GM10248 (cell line): Measurements from ENCODE around the gene AOPEP.
"Not testable (repeated sequence)": the region's sequence is repeated elsewhere in the genome, so short reads cannot be mapped to it uniquely, and the experiment has no call there.

Experiments
- CTCF ChIA-PET: fragments of 300-600 bp; sonication (Branson Sonifier 250); formaldehyde crosslinking; extraction: SDS; loops from one replicate; lab custom pipeline; 2021; ENCODE audit warnings: antibody characterized with exemption; lab: Yijun Ruan, JAX
- POLR2A ChIA-PET: fragments of 350-650 bp; sonication (Branson Sonifier 250); formaldehyde crosslinking; extraction: SDS; loops from one replicate; lab custom pipeline; 2020; ENCODE audit warnings: antibody characterized with exemption; lab: Yijun Ruan, JAX
- DNase-seq: peaks from one replicate; pipeline ENCODE4 v3.0.0; 2012; ENCODE audit errors: extremely low spot score
- CTCF ChIP-seq: IDR thresholded peaks from 2 replicates; pipeline ENCODE4 v1.5.1; 2012; ENCODE audit warnings: mild to moderate bottlenecking, low read depth; ENCODE audit errors: extremely low read depth, missing control alignments, control extremely low read depth

Gene AOPEP

DNA sequence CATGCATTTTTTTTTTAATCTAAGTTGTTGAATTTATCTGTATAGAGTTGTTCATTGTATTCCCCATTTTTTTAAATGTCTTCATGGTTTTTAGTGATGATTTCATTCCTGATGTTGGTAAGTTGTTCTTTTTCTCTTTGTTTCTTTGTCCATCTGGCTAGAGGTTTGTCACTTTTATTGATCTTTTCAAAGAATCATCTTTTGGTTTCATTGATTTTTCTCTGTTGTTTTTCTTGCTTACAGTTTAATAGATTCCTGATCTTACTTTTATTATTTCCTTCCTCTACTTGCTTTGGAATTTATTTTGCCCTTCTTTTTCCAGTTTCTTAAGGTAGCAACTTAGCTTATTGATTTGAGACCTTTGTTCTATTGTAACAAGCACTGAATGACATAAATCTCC, 114.2 kb downstream of the AOPEP start:
- no peak for TF ChIP-seq CTCF
- ChIA-PET CTCF (no interaction called here), POLR2A (no interaction called here)
- DNase-seq, result no peak

GRCh38 chr9:94843134-94843533, 116.6 kb downstream of the AOPEP start:
- no peak for DNase-seq
- no peak for TF ChIP-seq CTCF
- POLR2A ChIA-PET, result no interaction called here
- CTCF ChIA-PET, result no interaction called here

- no peak for TF ChIP-seq CTCF
- ChIA-PET CTCF (interaction anchor here (1.4 to 1.9 kb wide), 3 partner anchors 14 to 65 kb away, joined by 3 to 5 read pairs (median 5); no protein-coding TSS in a partner anchor), POLR2A (no interaction called here)
- DNase-seq, result no peak
Measured at GRCh38 chr9:94846739-94847138, 120.2 kb downstream of the AOPEP start.

DNA sequence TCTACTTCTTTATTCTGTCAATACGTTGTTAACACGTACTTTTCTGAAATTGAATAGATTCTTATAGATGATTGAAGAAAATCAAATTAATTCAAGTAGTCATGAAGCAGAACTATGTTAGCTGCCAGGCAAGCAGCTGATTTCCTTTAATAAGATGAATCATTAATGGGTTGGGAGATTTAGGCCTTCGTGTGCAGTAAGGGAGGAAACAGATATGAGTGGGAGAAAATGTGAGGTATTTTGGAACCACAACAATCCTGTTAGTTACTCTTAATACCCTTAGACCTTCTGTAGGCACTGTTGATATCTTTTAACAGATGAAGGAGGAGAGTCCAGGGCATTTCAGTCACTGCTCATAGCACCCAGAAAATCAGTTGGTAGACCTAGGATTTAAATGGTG, 121.0 kb downstream of the AOPEP start:
- CTCF ChIA-PET, result interaction anchor here (1.5 to 1.9 kb wide), 2 partner anchors 14 to 26 kb away, joined by 5 read pairs; no protein-coding TSS in a partner anchor
- POLR2A ChIA-PET, result no interaction called here
- DNase-seq, result no peak
- TF ChIP-seq CTCF, result no peak

- POLR2A ChIA-PET, result interaction anchor here (0.7 kb wide), 1 partner anchor 230 kb away, joined by 3 read pairs; no protein-coding TSS in a partner anchor
- CTCF ChIA-PET, result interaction anchor here (1.4 kb wide), 1 partner anchor 19 kb away, joined by 3 read pairs; no protein-coding TSS in a partner anchor
- DNase-seq, result not testable (repeated sequence)
Measured at GRCh38 chr9:94848791-94849190, 122.3 kb downstream of the AOPEP start.

DNA sequence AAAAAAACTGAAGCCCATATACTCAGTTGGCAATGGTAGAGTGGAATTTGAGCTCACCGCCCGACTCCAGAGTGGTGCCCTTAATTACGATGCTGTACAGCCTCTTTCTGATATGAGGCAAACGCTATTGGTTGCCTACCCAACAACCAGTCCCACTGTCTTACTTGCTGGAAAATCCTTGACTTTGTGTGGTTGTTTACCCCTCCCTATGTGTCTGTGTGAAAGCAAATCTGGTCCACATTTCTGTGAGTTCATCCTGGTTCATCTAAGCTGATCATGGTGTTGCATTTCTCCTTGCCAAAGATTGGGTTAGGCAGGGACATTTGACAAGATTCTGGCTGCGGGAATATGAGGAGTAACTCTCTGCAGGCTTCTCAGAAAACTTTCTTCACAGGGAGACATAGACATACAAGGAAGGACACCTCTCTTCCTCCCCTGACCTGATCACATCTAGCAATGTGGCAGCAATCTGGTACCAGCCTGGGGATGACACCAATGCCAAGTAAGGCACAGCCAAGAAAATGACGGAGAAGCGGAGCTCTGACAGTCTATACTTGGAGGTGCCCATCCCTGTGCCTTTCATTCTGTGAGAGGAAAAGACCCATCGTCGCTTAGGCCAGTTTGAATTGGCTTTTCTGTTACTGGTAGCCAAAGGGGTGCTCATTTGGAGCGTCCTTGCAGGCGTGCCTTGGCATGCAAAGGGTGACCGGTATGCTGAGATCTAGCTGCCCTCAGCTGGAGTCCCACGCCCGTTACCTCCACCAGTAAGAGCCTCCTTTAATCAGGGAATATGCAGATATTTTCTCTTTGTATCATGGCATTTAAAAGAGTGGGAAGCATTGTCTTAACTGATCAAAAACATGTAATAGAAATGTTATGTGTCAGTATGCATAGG, 124.3 kb downstream of the AOPEP start:
- DNase-seq, result no peak
- CTCF ChIA-PET, result interaction anchor here (0.6 to 1.8 kb wide), 4 partner anchors 10 to 388 kb away, joined by 3 to 4 read pairs (median 3); no protein-coding TSS in a partner anchor
- TF ChIP-seq CTCF, result no peak
- POLR2A ChIA-PET, result no interaction called here

DNA sequence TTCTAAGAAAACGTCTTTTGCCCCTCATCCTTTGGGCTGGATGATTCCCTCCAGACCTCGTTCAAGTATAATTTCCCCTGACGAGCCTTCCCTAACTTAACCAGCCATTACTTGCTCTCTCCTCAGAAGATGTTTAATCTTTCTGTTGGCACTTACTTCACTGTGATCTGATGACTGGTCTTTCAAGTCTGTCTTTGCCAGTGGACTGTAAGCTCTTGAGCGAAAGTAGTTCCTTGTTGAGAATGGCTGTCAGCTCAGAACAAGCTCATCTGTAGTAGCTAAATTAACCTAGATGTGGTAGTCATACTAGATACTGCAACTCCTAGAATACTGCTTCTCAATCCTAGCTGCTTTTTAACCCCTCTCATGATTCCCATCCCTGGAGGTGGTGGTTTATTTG, 125.0 kb downstream of the AOPEP start:
- no peak for TF ChIP-seq CTCF
- no peak for DNase-seq
- ChIA-PET POLR2A (no interaction called here), CTCF (interaction anchor here (1.2 to 1.8 kb wide), 3 partner anchors 9 to 17 kb away, joined by 3 to 4 read pairs (median 4); no protein-coding TSS in a partner anchor)
